Esophagus (tissue), 2 donors: ENCODE measurements around the gene KIFC3. TPM values are rescaled to one million over a fixed set of nuclear protein-coding genes. Genes with fewer than 3 reads are reported as not detected.
"Not testable (repeated sequence)": the region's sequence is repeated elsewhere in the genome, so short reads cannot be mapped to it uniquely, and the experiment has no call there.

Source experiments
- H3K27ac ChIP-seq, 2 donors: one replicate each; pipeline ENCODE4 v1.5.1; 2013; ENCODE audit warnings: low read depth in 2 of 2, mild to moderate bottlenecking in 2 of 2, inconsistent platforms in 1 of 2, low read length in 1 of 2, moderate library complexity in 1 of 2
- H3K27me3 ChIP-seq, 2 donors: one replicate each; pipeline ENCODE4 v1.6.1; 2013; ENCODE audit warnings: low read length in 2 of 2, control low read depth in 1 of 2, mild to moderate bottlenecking in 1 of 2; ENCODE audit not compliant: insufficient read depth in 2 of 2, control insufficient read depth in 1 of 2
- H3K36me3 ChIP-seq, 2 donors: one replicate each; pipeline ENCODE4 v1.6.1; 2013; ENCODE audit warnings: low read length in 1 of 2; ENCODE audit not compliant: control insufficient read depth in 2 of 2, insufficient read depth in 2 of 2
- H3K4me1 ChIP-seq, 2 donors: one replicate each; pipeline ENCODE4 v1.6.1; 2013; ENCODE audit warnings: low read length in 1 of 2; ENCODE audit not compliant: control insufficient read depth in 2 of 2, insufficient read depth in 2 of 2
- H3K4me3 ChIP-seq, 2 donors: one replicate each; pipeline ENCODE4 v1.5.1; 2013; ENCODE audit warnings: low read length in 2 of 2, mild to moderate bottlenecking in 2 of 2, low read depth in 1 of 2, moderate library complexity in 1 of 2
- H3K9me3 ChIP-seq, 2 donors: one replicate each; pipeline ENCODE4 v1.6.1; 2013; ENCODE audit warnings: mild to moderate bottlenecking in 2 of 2, low read depth in 1 of 2, low read length in 1 of 2, moderate library complexity in 1 of 2; ENCODE audit not compliant: control insufficient read depth in 2 of 2, insufficient read depth in 1 of 2
- WGBS, 2 donors: extraction: QIAGEN DNeasy Blood & Tissue Kit; methylation state at CpG; one replicate each; pipeline ENCODE4 v1.1.7; 2013; 5-methylcytosine and 5-hydroxymethylcytosine counted together
- polyA plus RNA-seq, 2 donors: library from polyadenylated mRNA; stranded (reverse); fragments of 200-250 nt; gene quantifications; one replicate each; pipeline ENCODE4 v1.2.3, GENCODE V29; 2013
- donor health status: healthy with polysubstance abuse.
- donor health status: Bipolar disorder and iron deficiency.

KIFC3 gene
- polyA plus RNA-seq, 2 donors = 21.9 to 65.1 TPM

DNA sequence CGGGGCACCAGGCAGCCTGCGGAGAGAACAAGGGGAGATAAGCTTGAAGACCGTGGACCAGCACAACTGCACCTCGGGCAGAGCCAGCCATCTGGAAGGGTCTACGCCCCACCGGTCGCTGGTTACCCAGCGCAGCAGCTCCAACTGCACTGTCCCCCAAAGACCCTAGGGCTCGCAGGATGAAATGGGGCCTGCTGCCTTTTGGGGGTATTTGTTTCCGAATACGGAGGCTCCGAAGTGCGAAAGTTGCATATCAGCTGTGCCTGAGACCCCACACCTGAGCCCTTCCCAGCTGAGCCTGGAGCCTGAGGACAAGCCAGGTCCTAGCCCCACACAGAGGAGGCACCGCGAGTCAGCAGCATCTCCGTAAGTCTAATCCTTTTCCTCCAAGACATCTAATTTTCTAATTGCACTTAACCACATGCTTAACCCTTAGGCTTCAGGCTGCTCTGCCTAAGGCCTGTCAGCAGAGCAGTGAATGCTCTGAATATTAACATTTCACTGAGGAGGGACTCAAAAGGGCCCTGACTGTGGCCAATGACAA lies 4.0 kb downstream of the KIFC3 start:
- no peaks in the 10 kb centered on the region for H3K27me3 ChIP-seq
- H3K4me1 ChIP-seq = peaks cover 10 to 22% of the 10 kb centered on the region in 2 donors
- H3K4me3 ChIP-seq = peak overlapping the region; percentile 50 to 59
- H3K9me3 ChIP-seq = no peaks in the 10 kb centered on the region
- H3K27ac ChIP-seq = peak overlapping the region; percentile 5 to 43
- peaks cover 0 to 4% of the 10 kb centered on the region in 2 donors for H3K36me3 ChIP-seq
- WGBS, 2 donors = 68 to 69% methylated on average over 16 of the region's 16 CpGs

DNA sequence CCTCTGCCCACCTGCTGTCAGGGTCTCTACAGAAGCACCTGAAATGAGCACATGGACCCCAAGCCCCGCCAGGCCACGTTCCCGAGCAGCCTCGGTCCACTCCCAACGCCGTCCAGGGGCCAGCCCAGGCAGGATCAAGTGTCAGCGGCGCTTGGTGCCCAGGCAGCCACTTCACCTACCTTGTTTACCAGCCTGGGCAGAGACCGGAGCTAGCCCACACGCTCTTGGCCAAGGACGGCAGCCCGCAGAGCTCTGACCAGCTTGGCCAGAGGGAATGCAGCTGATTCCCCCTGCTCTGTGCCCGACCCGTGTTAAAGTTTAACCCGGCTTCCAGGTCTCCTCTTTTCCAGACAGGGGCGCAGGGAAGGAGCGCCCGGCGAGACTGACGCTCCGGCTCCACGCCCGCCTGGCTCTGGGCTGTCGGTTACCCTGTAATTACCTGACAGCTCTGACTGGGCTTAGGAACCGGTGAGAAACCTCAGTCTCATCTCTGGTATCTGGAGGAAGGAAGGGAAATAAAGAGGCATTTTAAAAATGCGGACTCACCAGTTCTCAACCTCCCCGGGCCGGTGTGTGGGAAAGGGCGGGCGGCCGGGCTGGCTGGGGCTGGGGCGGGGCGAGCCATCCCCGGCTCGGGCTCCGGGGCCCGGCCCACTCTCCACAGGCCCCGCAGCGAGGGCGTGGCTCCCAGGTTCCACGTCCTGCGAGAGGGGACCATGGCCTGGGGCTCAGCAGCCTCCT lies 4.6 kb downstream of the KIFC3 start:
- Histone ChIP-seq H3K4me3 (peak overlapping the region; percentile 50 to 59), H3K27ac (peak overlapping the region; percentile 81 to 87), H3K27me3 (no peaks in the 10 kb centered on the region), H3K4me1 (peaks cover 8 to 18% of the 10 kb centered on the region in 2 donors), H3K9me3 (no peaks in the 10 kb centered on the region), H3K36me3 (peaks cover 0 to 4% of the 10 kb centered on the region in 2 donors)
- 31 to 47% methylated on average over 42 of the region's 42 CpGs for WGBS, 2 donors

GRCh38 chr16:57797216-57797525 lies 5.1 kb downstream of the KIFC3 start:
- peak overlapping the region; percentile 81 to 87 for H3K27ac ChIP-seq
- no peaks in the 10 kb centered on the region for H3K27me3 ChIP-seq
- H3K9me3 ChIP-seq = no peaks in the 10 kb centered on the region
- WGBS, 2 donors = 56 to 70% methylated on average over 13 of the region's 13 CpGs
- peak overlapping the region; percentile 50 to 59 for H3K4me3 ChIP-seq
- H3K4me1 ChIP-seq = peaks cover 6 to 15% of the 10 kb centered on the region in 2 donors
- peaks cover 0 to 4% of the 10 kb centered on the region in 2 donors for H3K36me3 ChIP-seq

DNA sequence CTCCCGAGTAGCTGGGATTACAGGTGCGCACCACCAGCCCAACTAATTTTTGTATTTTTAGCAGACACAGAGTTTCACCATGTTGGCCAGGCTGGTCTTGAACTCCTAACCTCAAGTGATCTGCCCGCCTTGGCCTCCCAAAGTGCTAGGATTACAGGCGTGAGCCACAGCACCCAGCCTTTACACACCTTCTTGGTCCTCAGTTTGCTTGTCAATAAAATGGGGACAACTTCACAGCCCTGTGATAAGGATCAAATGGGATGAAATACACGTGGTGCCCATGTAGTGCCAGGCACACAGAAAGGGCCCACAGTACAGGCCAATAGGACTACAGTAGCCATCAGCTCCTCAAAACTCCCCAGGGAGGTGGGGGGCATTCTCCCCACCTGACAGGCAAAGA lies 6.3 kb downstream of the KIFC3 start:
- WGBS, 2 donors = 84 to 90% methylated on average over 5 of the region's 5 CpGs
- peaks cover 6 to 14% of the 10 kb centered on the region in 2 donors for H3K4me1 ChIP-seq
- not testable (repeated sequence) for H3K9me3 ChIP-seq, H3K36me3 ChIP-seq, H3K27me3 ChIP-seq, H3K27ac ChIP-seq
- H3K4me3 ChIP-seq = peak overlapping the region; percentile 4 to 50

DNA sequence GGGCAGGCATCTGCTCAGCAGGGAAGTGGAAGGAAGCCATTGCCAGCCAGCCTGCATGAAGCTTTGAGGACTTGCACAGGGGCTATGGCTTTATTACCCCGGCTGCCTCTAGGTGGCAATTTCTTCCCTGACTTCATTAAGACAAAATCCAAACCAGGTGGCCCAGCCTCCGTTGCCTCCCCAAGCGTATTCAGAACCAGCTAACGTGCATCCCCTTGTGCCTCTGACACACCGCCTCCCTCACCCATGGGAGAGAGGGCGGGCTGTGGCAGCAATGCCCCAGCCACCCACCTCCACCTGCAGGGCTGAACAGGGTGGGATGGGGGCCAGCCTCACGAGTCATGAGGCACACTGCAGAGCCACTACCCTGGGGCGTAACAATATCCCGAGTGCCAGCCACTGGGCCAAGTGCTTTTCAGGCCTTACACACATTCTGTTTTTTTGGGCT lies 6.8 kb downstream of the KIFC3 start:
- Histone ChIP-seq H3K27ac (no peak overlapping the region), H3K9me3 (no peaks in the 10 kb centered on the region), H3K4me1 (peaks cover 6 to 13% of the 10 kb centered on the region in 2 donors), H3K27me3 (no peaks in the 10 kb centered on the region), H3K4me3 (peak overlapping the region; percentile 32 to 36), H3K36me3 (peaks cover 0 to 8% of the 10 kb centered on the region in 2 donors)
- WGBS, 2 donors = 30 to 41% methylated on average over 9 of the region's 9 CpGs

- 84 to 89% methylated on average over 18 of the region's 18 CpGs for WGBS, 2 donors
- peaks cover 3 to 9% of the 10 kb centered on the region in 2 donors for H3K4me1 ChIP-seq
- no peaks in the 10 kb centered on the region for H3K27me3 ChIP-seq
- H3K9me3 ChIP-seq = no peaks in the 10 kb centered on the region
- no peak overlapping the region for H3K4me3 ChIP-seq
- H3K27ac ChIP-seq = no peak overlapping the region
- H3K36me3 ChIP-seq = peaks cover 0 to 8% of the 10 kb centered on the region in 2 donors
Measured at GRCh38 chr16:57794849-57795430, 7.4 kb downstream of the KIFC3 start.

DNA sequence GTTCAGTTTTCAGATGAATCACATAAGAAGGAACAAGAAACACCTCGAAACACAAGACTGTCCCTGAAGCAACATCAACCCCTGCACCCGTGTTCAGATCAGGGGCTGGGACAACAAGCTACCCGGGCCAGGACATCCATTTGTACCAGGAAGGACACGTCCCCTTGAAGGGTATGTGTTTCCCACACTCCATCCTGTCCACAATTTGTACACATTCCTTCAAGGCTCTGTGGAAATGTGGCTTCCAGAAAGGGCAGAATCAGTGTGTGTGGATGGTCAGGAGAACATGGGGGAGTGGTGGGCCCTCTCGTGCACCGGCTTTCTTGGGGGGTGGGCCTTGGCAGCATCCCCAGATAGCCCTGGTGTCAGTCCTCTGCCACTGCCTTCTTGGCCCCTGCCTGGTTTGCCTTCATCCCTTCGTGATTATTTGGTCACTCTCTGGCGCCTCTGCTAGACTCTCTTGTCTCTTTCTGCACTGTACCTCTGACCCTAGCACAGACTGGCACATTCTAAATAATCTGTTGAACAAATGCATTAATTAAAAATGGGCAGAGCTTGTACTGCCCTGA lies 10.3 kb downstream of the KIFC3 start:
- peaks cover under 1 to 10% of the 10 kb centered on the region in 2 donors for H3K4me1 ChIP-seq
- H3K27me3 ChIP-seq = no peaks in the 10 kb centered on the region
- WGBS, 2 donors = 71 to 74% methylated on average over 8 of the region's 8 CpGs
- no peak overlapping the region for H3K4me3 ChIP-seq
- no peaks in the 10 kb centered on the region for H3K9me3 ChIP-seq
- peaks cover 0 to 10% of the 10 kb centered on the region in 2 donors for H3K36me3 ChIP-seq
- no peak overlapping the region for H3K27ac ChIP-seq

- no peaks in the 10 kb centered on the region for H3K9me3 ChIP-seq
- H3K27me3 ChIP-seq = no peaks in the 10 kb centered on the region
- no peak overlapping the region for H3K27ac ChIP-seq
- H3K36me3 ChIP-seq = peaks cover 0 to 10% of the 10 kb centered on the region in 2 donors
- no peak overlapping the region for H3K4me3 ChIP-seq
- H3K4me1 ChIP-seq = peaks cover 0 to 9% of the 10 kb centered on the region in 2 donors
- 67 to 73% methylated on average over 13 of the region's 13 CpGs for WGBS, 2 donors
Measured at GRCh38 chr16:57791195-57791892, 10.9 kb downstream of the KIFC3 start.

DNA sequence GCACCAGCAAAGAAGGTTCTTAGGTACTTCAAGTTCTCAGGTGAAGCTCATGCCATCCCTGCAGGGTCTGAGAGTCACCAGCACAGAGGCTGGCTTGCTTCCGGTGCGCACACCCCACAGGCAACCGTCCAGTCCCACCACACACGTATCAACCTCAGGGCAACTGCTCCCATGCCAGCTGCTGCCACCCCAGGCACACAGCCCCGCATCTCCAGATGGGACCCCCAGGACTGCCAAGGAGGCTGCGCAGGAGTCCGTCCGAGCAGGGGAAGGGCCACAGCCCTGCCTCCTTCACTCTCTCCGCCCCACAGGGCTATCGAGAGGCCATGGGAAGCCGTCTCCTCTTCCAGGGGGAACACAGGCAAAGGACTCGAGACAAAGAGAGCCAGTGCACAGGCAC lies 13.3 kb downstream of the KIFC3 start:
- Histone ChIP-seq H3K27me3 (no peaks in the 10 kb centered on the region), H3K9me3 (no peaks in the 10 kb centered on the region), H3K4me3 (no peak overlapping the region), H3K4me1 (peaks cover 0 to 9% of the 10 kb centered on the region in 2 donors), H3K36me3 (peaks cover 0 to 13% of the 10 kb centered on the region in 2 donors), H3K27ac (no peak overlapping the region)
- 89% methylated on average over 12 of the region's 12 CpGs for WGBS, 2 donors
